GM12865 (cell line): Measurements from ENCODE around the gene CASZ1.

Experiments
- DNase-seq: peaks from one replicate; pipeline ENCODE4 v3.0.0; 2010; ENCODE audit warnings: low read depth
- H3K4me3 ChIP-seq: 2 replicates; pipeline ENCODE4 v1.5.1; 2011; ENCODE audit warnings: mild to moderate bottlenecking, low read depth, low read length, control low read depth
- CTCF ChIP-seq: IDR thresholded peaks from 2 replicates; pipeline ENCODE4 v1.5.1; 2011; ENCODE audit warnings: low read length, control low read depth, low read depth, inconsistent platforms; ENCODE audit not compliant: insufficient read depth; ENCODE audit errors: missing control alignments

The CASZ1 gene

GRCh38 chr1:10830961-10831668, 34.7 kb upstream of the CASZ1 start:
- no peak for TF ChIP-seq CTCF
- DNase-seq = no peak
- no peak overlapping the region for H3K4me3 ChIP-seq

- TF ChIP-seq CTCF = no peak
- DNase-seq = no peak
- H3K4me3 ChIP-seq = no peak overlapping the region
These were observed 33.6 kb upstream of the CASZ1 start for GRCh38 chr1:10829965-10830515.

- TF ChIP-seq CTCF = no peak
- no peak overlapping the region for H3K4me3 ChIP-seq
- no peak for DNase-seq
These were observed 32.8 kb upstream of the CASZ1 start for GRCh38 chr1:10829067-10829818.

GRCh38 chr1:10827377-10828333, 31.2 kb upstream of the CASZ1 start:
- H3K4me3 ChIP-seq = no peak overlapping the region
- DNase-seq = no peak
- no peak for TF ChIP-seq CTCF

- no peak for TF ChIP-seq CTCF
- H3K4me3 ChIP-seq = no peak overlapping the region
- DNase-seq = no peak
These were observed 29.1 kb upstream of the CASZ1 start for GRCh38 chr1:10825592-10825991.

GRCh38 chr1:10824821-10825540, 28.5 kb upstream of the CASZ1 start:
- no peak for TF ChIP-seq CTCF
- no peak for DNase-seq
- H3K4me3 ChIP-seq = no peak overlapping the region
